Loucy (cell line): ENCODE results near the gene SERPINA5.

Experiments
- H2AFZ ChIP-seq: fragments of 200-600 bp; sonication (generic); 2 replicates; pipeline ENCODE4 v1.6.0; 2016; ENCODE audit warnings: antibody characterized with exemption, mild to moderate bottlenecking, low read length, moderate library complexity
- H3F3A ChIP-seq: fragments of 200-600 bp; 2 replicates; pipeline ENCODE4 v1.6.0; 2016; ENCODE audit warnings: antibody characterized with exemption, low read depth, mild to moderate bottlenecking
- H3K27me3 ChIP-seq: fragments of 200-600 bp; sonication (generic); 2 replicates; pipeline ENCODE4 v1.6.1; 2014; ENCODE audit warnings: low read length, mild to moderate bottlenecking; ENCODE audit not compliant: insufficient read depth, poor library complexity, severe bottlenecking
- H3K36me3 ChIP-seq: fragments of 200-600 bp; sonication (generic); 2 replicates; pipeline ENCODE4 v1.6.1; 2016; ENCODE audit warnings: low read length; ENCODE audit not compliant: insufficient read depth
- H3K4me1 ChIP-seq: fragments of 200-600 bp; sonication (generic); 2 replicates; pipeline ENCODE4 v1.5.1; 2014; ENCODE audit warnings: low read length, mild to moderate bottlenecking; ENCODE audit not compliant: insufficient read depth, poor library complexity, severe bottlenecking
- H3K4me2 ChIP-seq: fragments of 200-600 bp; sonication (generic); 2 replicates; pipeline ENCODE4 v1.6.0; 2014; ENCODE audit warnings: antibody characterized with exemption, low read length, low read depth, mild to moderate bottlenecking; ENCODE audit not compliant: poor library complexity, severe bottlenecking
- H3K4me3 ChIP-seq: fragments of 200-600 bp; sonication (generic); 2 replicates; pipeline ENCODE4 v1.5.1; 2014; ENCODE audit warnings: low read length, mild to moderate bottlenecking, mixed read lengths; ENCODE audit not compliant: poor library complexity, severe bottlenecking
- H3K79me2 ChIP-seq: fragments of 200-600 bp; sonication (generic); 2 replicates; pipeline ENCODE4 v1.6.1; 2014; ENCODE audit warnings: low read length; ENCODE audit not compliant: insufficient read depth
- H3K9ac ChIP-seq: fragments of 200-600 bp; sonication (generic); 2 replicates; pipeline ENCODE4 v1.6.0; 2014; ENCODE audit warnings: mild to moderate bottlenecking, low read depth, low read length, moderate library complexity; ENCODE audit not compliant: poor library complexity, severe bottlenecking
- H3K9me2 ChIP-seq: fragments of 200-600 bp; sonication (generic); replicated peaks from 2 replicates; pipeline ENCODE4 v1.6.1; 2016; ENCODE audit warnings: low read depth, low read length, mixed read lengths
- H3K9me3 ChIP-seq: fragments of 200-600 bp; sonication (generic); 2 replicates; pipeline ENCODE4 v1.6.1; 2014; ENCODE audit warnings: mild to moderate bottlenecking, antibody characterized with exemption, low read length, low read depth; ENCODE audit not compliant: insufficient read depth
- H4K20me1 ChIP-seq: fragments of 200-600 bp; sonication (generic); 2 replicates; pipeline ENCODE4 v1.6.0; 2014; ENCODE audit warnings: antibody characterized with exemption, low read length, mild to moderate bottlenecking; ENCODE audit not compliant: insufficient read depth, poor library complexity, severe bottlenecking
- CTCF ChIP-seq: fragments of 200-600 bp; sonication (generic); conservative IDR thresholded peaks from 2 replicates; pipeline ENCODE4 v1.5.1; 2014; ENCODE audit warnings: mild to moderate bottlenecking, antibody characterized with exemption, low read length
- EZH2phosphoT487 ChIP-seq: fragments of 200-600 bp; IDR thresholded peaks from 2 replicates; pipeline ENCODE4 v1.6.1; 2018; ENCODE audit warnings: antibody characterized with exemption, mild to moderate bottlenecking, moderate library complexity, borderline replicate concordance

The SERPINA5 gene

GRCh38 chr14:94559638-94560290 is 21.5 kb upstream of the SERPINA5 start:
- H2AFZ ChIP-seq = no peak overlapping the region
- TF ChIP-seq EZH2phosphoT487 (no peak), CTCF (no peak)
- no peaks in the 10 kb centered on the region for H3K4me1 ChIP-seq
- peaks cover 9% of the 10 kb centered on the region; the same call in 1 of the 2 replicates for H3K9me3 ChIP-seq
- H4K20me1 ChIP-seq = no peaks in the 10 kb centered on the region
- no peak overlapping the region for H3K4me3 ChIP-seq
- H3K9me2 ChIP-seq = no peaks in the 10 kb centered on the region
- no peak overlapping the region for H3K9ac ChIP-seq
- no peaks in the 10 kb centered on the region for H3K36me3 ChIP-seq
- no peaks in the 10 kb centered on the region for H3F3A ChIP-seq
- H3K4me2 ChIP-seq = no peak overlapping the region
- H3K79me2 ChIP-seq = no peaks in the 10 kb centered on the region
- no peaks in the 10 kb centered on the region for H3K27me3 ChIP-seq

DNA sequence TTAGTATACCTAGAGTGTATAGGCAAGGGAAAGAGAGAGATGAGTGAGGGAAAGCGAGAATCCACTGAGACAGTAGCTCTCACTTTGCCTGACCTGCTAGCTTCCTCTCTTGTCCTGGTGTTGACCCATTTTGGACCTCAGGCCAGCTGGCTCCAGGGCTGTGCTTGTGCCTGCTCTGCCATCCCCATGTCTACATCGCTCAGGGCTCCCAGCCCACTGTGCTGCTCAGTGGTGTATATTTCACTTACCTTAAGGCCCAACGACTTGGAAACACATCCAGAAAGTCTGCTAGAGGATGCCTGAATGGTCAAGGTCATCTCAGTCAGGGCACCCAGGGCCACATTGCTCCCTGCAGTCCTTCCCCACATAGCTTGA is 20.9 kb upstream of the SERPINA5 start:
- Histone ChIP-seq H3F3A (no peaks in the 10 kb centered on the region), H3K9ac (no peak overlapping the region), H3K36me3 (no peaks in the 10 kb centered on the region), H3K4me1 (no peaks in the 10 kb centered on the region), H3K79me2 (no peaks in the 10 kb centered on the region), H2AFZ (no peak overlapping the region), H3K9me2 (no peaks in the 10 kb centered on the region), H3K4me3 (no peak overlapping the region), H3K9me3 (peaks cover 9% of the 10 kb centered on the region; the same call in 1 of the 2 replicates), H3K4me2 (no peak overlapping the region), H4K20me1 (no peaks in the 10 kb centered on the region), H3K27me3 (no peaks in the 10 kb centered on the region)
- no peak for TF ChIP-seq CTCF
- no peak for TF ChIP-seq EZH2phosphoT487

DNA sequence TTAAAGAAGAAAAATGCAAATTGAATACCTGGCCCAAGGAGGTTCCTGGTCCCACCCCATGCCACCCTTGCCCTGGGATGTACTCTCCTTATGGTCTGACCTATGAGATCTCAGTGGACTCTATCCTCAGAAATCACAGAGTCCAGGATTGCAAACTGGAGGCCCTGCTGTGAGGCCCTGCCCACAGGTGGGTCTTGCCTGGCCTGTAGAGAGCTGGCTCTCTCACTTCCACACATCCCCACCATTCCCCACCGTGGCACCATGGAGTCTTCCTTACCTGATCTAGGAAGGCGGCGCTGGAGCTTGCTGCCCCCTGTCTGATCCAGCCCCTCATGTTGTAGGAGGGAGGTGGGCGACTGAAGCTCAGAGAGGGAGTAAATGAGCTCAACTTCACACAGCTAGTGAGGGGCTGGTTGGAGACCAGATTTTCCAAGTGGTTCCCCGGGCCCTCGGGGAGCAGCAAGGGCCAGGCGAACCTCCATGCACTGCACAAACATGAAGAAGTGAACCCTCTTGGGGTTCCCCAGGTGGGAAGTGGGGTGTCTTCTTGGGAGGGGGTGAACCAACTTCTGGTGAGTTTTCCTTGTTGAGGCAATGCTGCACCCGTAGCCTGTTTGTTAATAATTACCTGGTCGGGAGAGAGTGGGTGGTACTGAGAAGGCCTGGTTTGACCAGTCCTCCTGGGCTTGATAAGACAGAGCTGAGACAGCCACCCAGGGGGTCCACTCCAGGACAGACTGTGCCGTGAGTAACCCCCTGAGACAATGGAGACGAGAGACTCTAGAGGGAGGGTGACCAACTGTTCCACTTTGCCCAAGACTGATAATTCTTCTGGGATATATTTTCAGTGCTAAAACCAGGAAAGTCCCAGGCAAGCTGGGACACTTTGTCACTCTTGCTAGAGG is 20.2 kb upstream of the SERPINA5 start, which contains the start of gene SERPINA4:
TSS of gene SERPINA4 (plus strand) at position 692 of the 905 bp plus-strand sequence. CDS start 2,041 bp downstream, outside the sequence.
- Histone ChIP-seq H3K4me1 (no peaks in the 10 kb centered on the region), H3F3A (no peaks in the 10 kb centered on the region), H3K4me2 (no peak within 1 kb of the TSS), H3K9ac (no peak within 1 kb of the TSS), H3K4me3 (no peak within 1 kb of the TSS), H3K36me3 (no peaks in the 10 kb centered on the region), H3K9me3 (peaks cover 9% of the 10 kb centered on the region; the same call in 1 of the 2 replicates), H4K20me1 (no peaks in the 10 kb centered on the region), H3K79me2 (no peaks in the 10 kb centered on the region), H3K27me3 (no peaks in the 10 kb centered on the region), H3K9me2 (no peaks in the 10 kb centered on the region), H2AFZ (no peak within 1 kb of the TSS)
- TF ChIP-seq CTCF (no peak), EZH2phosphoT487 (no peak)
